B cell (primary cell): Measurements from ENCODE around the gene LLCFC1. TPM values are rescaled to one million over a fixed set of nuclear protein-coding genes. Genes with fewer than 3 reads are reported as not detected.

Source experiments
- ATAC-seq: fragments of 200-7000 bp; cut with Tn5 transposase; one replicate; pipeline ENCODE4 v1.10.0; 2021; ENCODE audit warnings: low read depth, mild to moderate bottlenecking, moderate number of reproducible peaks, moderate library complexity
- CTCF ChIA-PET: fragments of 350-600 bp; sonication (Branson Sonifier 250); formaldehyde crosslinking; loops from one replicate; lab custom pipeline; 2021; ENCODE audit warnings: antibody characterized with exemption, inconsistent platforms; lab: Charles Lee
- POLR2A ChIA-PET: fragments of 350-600 bp; sonication (Branson Sonifier 250); formaldehyde crosslinking; loops from one replicate; lab custom pipeline; 2021; ENCODE audit warnings: antibody characterized with exemption; lab: Charles Lee
- DNase-seq: peaks from one replicate; pipeline ENCODE4 v3.0.0; 2013
- H2AFZ ChIP-seq: 2 replicates; pipeline ENCODE4 v1.6.1; 2012; ENCODE audit warnings: mild to moderate bottlenecking, low read depth, low read length; ENCODE audit not compliant: insufficient read depth, poor library complexity, severe bottlenecking
- H3K27ac ChIP-seq, 2 donors: 1 replicate in 1 of 2; 2 replicates in 1 of 2; pipeline ENCODE4 v1.5.1; 2012 to 2013; ENCODE audit warnings: low read length in 2 of 2, mild to moderate bottlenecking in 2 of 2, moderate library complexity in 1 of 2
- H3K27me3 ChIP-seq, 4 experiments: fragments of 200-600 bp in 1 of 4; sonication (generic) in 1 of 4; replicated peaks in 1 of 4; 1 replicate in 2 of 4; 2 replicates in 2 of 4; pipeline versions ENCODE4 v1.6.1 to v1.7.0; 2013 to 2016; ENCODE audit warnings: low read length in 3 of 4, mild to moderate bottlenecking in 2 of 4, mixed read lengths in 1 of 4, moderate library complexity in 1 of 4; ENCODE audit not compliant: insufficient read depth in 4 of 4, control insufficient read depth in 3 of 4; ENCODE audit errors: control extremely low read depth in 1 of 4
- H3K36me3 ChIP-seq, 2 experiments: replicated peaks in 1 of 2; 1 replicate in 1 of 2; 2 replicates in 1 of 2; pipeline versions ENCODE4 v1.6.1 to v1.7.1; 2013; ENCODE audit warnings: low read length in 1 of 2; ENCODE audit not compliant: insufficient read depth in 2 of 2, control insufficient read depth in 1 of 2; ENCODE audit errors: control extremely low read depth in 1 of 2, extremely low read depth in 1 of 2
- H3K4me1 ChIP-seq, 2 donors: fragments of 200-600 bp in 1 of 2; sonication (generic) in 1 of 2; 1 replicate in 1 of 2; 2 replicates in 1 of 2; pipeline versions ENCODE4 v1.5.1 to v1.6.1; 2013 to 2017; ENCODE audit warnings: low read length in 2 of 2; ENCODE audit not compliant: control insufficient read depth in 2 of 2, insufficient read depth in 2 of 2
- H3K4me2 ChIP-seq: replicated peaks from 2 replicates; pipeline ENCODE3; 2012; ENCODE audit warnings: mild to moderate bottlenecking, low read depth, low read length; ENCODE audit not compliant: poor library complexity, severe bottlenecking
- H3K4me3 ChIP-seq, 5 experiments: fragments of 200-600 bp in 1 of 5; sonication (generic) in 1 of 5; 1 replicate in 3 of 5; 2 replicates in 2 of 5; pipeline versions ENCODE4 v1.5.1 to v1.7.0; 2011 to 2016; ENCODE audit warnings: low read length in 4 of 5, mild to moderate bottlenecking in 4 of 5, low read depth in 2 of 5, control low read depth in 1 of 5, moderate library complexity in 1 of 5; ENCODE audit not compliant: insufficient read depth in 1 of 5; ENCODE audit errors: control extremely low read depth in 1 of 5, extremely low read depth in 1 of 5
- H3K79me2 ChIP-seq: fragments of 200-600 bp; sonication (generic); one replicate; pipeline ENCODE4 v1.6.0; 2016; ENCODE audit warnings: low read length; ENCODE audit not compliant: control insufficient read depth, insufficient read depth
- H3K9ac ChIP-seq: fragments of 200-600 bp; sonication (generic); 2 replicates; pipeline ENCODE4 v1.6.1; 2017; ENCODE audit warnings: mild to moderate bottlenecking, low read length, moderate library complexity
- H3K9me3 ChIP-seq, 3 donors: one replicate each; pipeline versions ENCODE4 v1.6.1 to v1.7.1; 2013; ENCODE audit warnings: low read length in 2 of 3; ENCODE audit not compliant: control insufficient read depth in 2 of 3, insufficient read depth in 1 of 3; ENCODE audit errors: control extremely low read depth in 1 of 3
- H4K20me1 ChIP-seq: 2 replicates; pipeline ENCODE4 v1.6.0; 2012; ENCODE audit warnings: mild to moderate bottlenecking, low read length; ENCODE audit not compliant: insufficient read depth, control insufficient read depth, poor library complexity, severe bottlenecking
- H3K27ac Mint-ChIP-seq: one replicate; pipeline ENCODE4 v1.8.0; 2021; ENCODE audit warnings: mixed read lengths
- H3K27me3 Mint-ChIP-seq: one replicate; pipeline ENCODE4 v1.8.0; 2021; ENCODE audit warnings: mixed read lengths
- H3K4me1 Mint-ChIP-seq: one replicate; pipeline ENCODE4 v1.8.0; 2021; ENCODE audit warnings: mixed read lengths
- H3K4me3 Mint-ChIP-seq: one replicate; pipeline ENCODE4 v1.8.0; 2021; ENCODE audit warnings: mixed read lengths
- H3K9me3 Mint-ChIP-seq: one replicate; pipeline ENCODE4 v1.8.0; 2022; ENCODE audit warnings: mixed read lengths; ENCODE audit not compliant: insufficient read depth
- CTCF ChIP-seq: fragments of 200-600 bp; IDR thresholded peaks from one replicate; pipeline ENCODE4 v1.8.0; 2022; ENCODE audit warnings: antibody characterized with exemption, mild to moderate bottlenecking
- EZH2 ChIP-seq: IDR thresholded peaks from 2 replicates; pipeline ENCODE4 v1.6.1; 2012; ENCODE audit warnings: borderline replicate concordance, low read depth, mild to moderate bottlenecking, moderate library complexity, low read length; ENCODE audit not compliant: insufficient read depth, poor library complexity, severe bottlenecking
- WGBS: methylation state at CpG from one replicate; pipeline ENCODE4 v1.1.5; 2013; ENCODE audit warnings: missing lambda C conversion rate; ENCODE audit not compliant: insufficient coverage; 5-methylcytosine and 5-hydroxymethylcytosine counted together
- intact Hi-C: fragments of 100-400 bp; cut with micrococcal nuclease; formaldehyde crosslinking; loops from one replicate; pipeline ENCODE4 v1.10.0; 2022
- polyA minus RNA-seq: library from RNA; depleted of rRNA, polyadenylated mRNA; stranded (reverse); fragments of >200 nt; gene quantifications from 2 replicates; pipeline ENCODE4 v1.2.3, GENCODE V29; 2012
- polyA plus RNA-seq: library from polyadenylated mRNA; depleted of rRNA; stranded (reverse); fragments of >200 nt; gene quantifications from 2 replicates; pipeline ENCODE4 v1.2.3, GENCODE V29; 2012
- total RNA-seq, 2 donors: library from RNA; stranded (reverse); fragments of 120-200 nt in 1 of 2; gene quantifications; 1 replicate in 1 of 2; 2 replicates in 1 of 2; pipeline versions ENCODE4 v1.2.3 to v1.2.4, GENCODE V29; 2013 to 2022

LLCFC1 gene
- not detected in 2 replicates for total RNA-seq
- total RNA-seq (2013): not detected
- polyA plus RNA-seq: not detected in 2 replicates
- polyA minus RNA-seq: not detected in 2 replicates

- no peak within 1 kb of the TSS for H3K9ac ChIP-seq
- H3K79me2 ChIP-seq: no peaks in the 10 kb centered on the region
- no peaks in the 10 kb centered on the region for H4K20me1 ChIP-seq
- H3K9me3 ChIP-seq: no peaks in the 10 kb centered on the region
- no peak within 1 kb of the TSS for H3K27ac ChIP-seq
- no peaks in the 10 kb centered on the region for H3K4me1 ChIP-seq
- H3K27me3 ChIP-seq: peaks cover 0 to 3% (median 0%) of the 10 kb centered on the region in 4 experiments
- H3K9me3 Mint-ChIP-seq: no peaks in the 10 kb centered on the region
- TF ChIP-seq CTCF: no peak
- TF ChIP-seq EZH2: no peak
- CTCF ChIA-PET: no interaction called here
- intact Hi-C loops: no loop called here
- no peak within 1 kb of the TSS for H3K27ac Mint-ChIP-seq
- peaks cover 26% of the 10 kb centered on the region for H3K27me3 Mint-ChIP-seq
- no peak for ATAC-seq
- H2AFZ ChIP-seq: no peak within 1 kb of the TSS
- no peak within 1 kb of the TSS for H3K4me3 ChIP-seq
- no peak for DNase-seq
- no peak within 1 kb of the TSS for H3K4me2 ChIP-seq
- no peak within 1 kb of the TSS for H3K4me3 Mint-ChIP-seq
- H3K36me3 ChIP-seq: no peaks in the 10 kb centered on the region
- POLR2A ChIA-PET: no interaction called here
- no peaks in the 10 kb centered on the region for H3K4me1 Mint-ChIP-seq
- WGBS: 97% methylated on average over 8 of the region's 10 CpGs
These were observed at the start of gene LLCFC1 for GRCh38 chr7:142939226-142939910. LLCFC1 (plus strand) TSS chr7:142939484; CDS start chr7:142939622, 138 bp downstream.

- 86% methylated on average over 2 of the region's 3 CpGs for WGBS
- TF ChIP-seq CTCF (no peak), EZH2 (no peak)
- H3K79me2 ChIP-seq: no peaks in the 10 kb centered on the region
- H3K36me3 ChIP-seq: no peaks in the 10 kb centered on the region
- DNase-seq (no peak), ATAC-seq (no peak)
- H3K4me3 Mint-ChIP-seq: no peak overlapping the region
- H3K9me3 Mint-ChIP-seq: no peaks in the 10 kb centered on the region
- no peaks in the 10 kb centered on the region for H3K4me1 ChIP-seq
- no peak overlapping the region for H3K9ac ChIP-seq
- no peaks in the 10 kb centered on the region for H3K4me1 Mint-ChIP-seq
- ChIA-PET POLR2A (no interaction called here), CTCF (no interaction called here)
- no peak overlapping the region for H3K4me3 ChIP-seq
- H3K4me2 ChIP-seq: no peak overlapping the region
- intact Hi-C loops: no loop called here
- no peak overlapping the region for H3K27ac Mint-ChIP-seq
- peaks cover 14% of the 10 kb centered on the region for H3K27me3 Mint-ChIP-seq
- peaks cover 0 to 4% (median 0%) of the 10 kb centered on the region in 4 experiments for H3K27me3 ChIP-seq
- H2AFZ ChIP-seq: no peak overlapping the region
- no peaks in the 10 kb centered on the region for H4K20me1 ChIP-seq
- H3K27ac ChIP-seq: no peak overlapping the region
- no peaks in the 10 kb centered on the region for H3K9me3 ChIP-seq
These were observed 49.5 kb upstream of the LLCFC1 start for GRCh38 chr7:142889816-142890215.
